Tibial artery (tissue), 4 donors: ENCODE measurements around the gene NPIPB6.

Source experiments
- DNase-seq, 2 donors: peaks; one replicate each; pipeline ENCODE4 v3.0.0-alpha.2; 2019
- H3K27ac ChIP-seq, 2 donors: fragments of 200-600 bp; sonication (generic) in 1 of 2; 1 replicate in 1 of 2; 2 replicates in 1 of 2; pipeline ENCODE4 v1.5.1; 2018 to 2019; ENCODE audit warnings: mild to moderate bottlenecking in 1 of 2
- H3K27me3 ChIP-seq, 2 donors: fragments of 200-600 bp; sonication (generic) in 1 of 2; one replicate each; pipeline versions ENCODE4 v1.5.1 to v1.6.0; 2016 to 2019
- H3K36me3 ChIP-seq, 3 donors: fragments of 200-600 bp; sonication (generic) in 2 of 3; one replicate each; pipeline ENCODE4 v1.5.1; 2016 to 2019; ENCODE audit warnings: mild to moderate bottlenecking in 2 of 3
- H3K4me1 ChIP-seq, 4 donors: fragments of 200-600 bp; sonication (generic) in 2 of 4; 1 replicate in 3 of 4; 2 replicates in 1 of 4; pipeline ENCODE4 v1.5.1; 2016 to 2019
- H3K4me3 ChIP-seq, 2 donors: fragments of 200-600 bp; sonication (generic) in 1 of 2; 1 replicate in 1 of 2; 2 replicates in 1 of 2; pipeline ENCODE4 v1.5.1; 2018 to 2019; ENCODE audit warnings: mild to moderate bottlenecking in 2 of 2
- H3K9me3 ChIP-seq, 3 donors: fragments of 200-600 bp; sonication (generic) in 1 of 3; one replicate each; pipeline ENCODE4 v1.5.1; 2016 to 2019
- CTCF ChIP-seq, 2 experiments: fragments of 200-600 bp in 1 of 2; fragments of 450-650 bp in 1 of 2; IDR thresholded peaks; one replicate each; pipeline ENCODE4 v1.5.1; 2017 to 2019; ENCODE audit warnings: antibody characterized with exemption in 2 of 2, mild to moderate bottlenecking in 1 of 2, moderate library complexity in 1 of 2
- intact Hi-C: fragments of 100-400 bp; cut with DNase I; formaldehyde crosslinking; loops from one replicate; pipeline ENCODE4 v1.15.0; 2023; ENCODE audit warnings: low total_unique reads

Gene NPIPB6

GRCh38 chr16:28292731-28293600 is 70.3 kb downstream of the NPIPB6 start:
- H3K9me3 ChIP-seq, result no peaks in the 10 kb centered on the region
- H3K4me3 ChIP-seq, result peak overlapping the region; percentile 49 to 62
- H3K36me3 ChIP-seq, result no peaks in the 10 kb centered on the region
- intact Hi-C loops, result no loop called here
- no peak for DNase-seq
- H3K27ac ChIP-seq, result no peak overlapping the region
- TF ChIP-seq CTCF (IDR thresholded peaks at IDR 0.05), result no peak
- peaks cover 0 to 29% of the 10 kb centered on the region in 2 donors for H3K27me3 ChIP-seq
- H3K4me1 ChIP-seq, result peaks cover 6 to 16% (median 14%) of the 10 kb centered on the region in 4 donors
